ENCODE measurements around the gene C3orf20. TPM values are rescaled to one million over a fixed set of nuclear protein-coding genes. Genes with fewer than 3 reads are reported as not detected.

The C3orf20 gene
- not detected in 2 replicates for total RNA-seq (2014; rRNA removed; shearing (Covaris generic))

DNA sequence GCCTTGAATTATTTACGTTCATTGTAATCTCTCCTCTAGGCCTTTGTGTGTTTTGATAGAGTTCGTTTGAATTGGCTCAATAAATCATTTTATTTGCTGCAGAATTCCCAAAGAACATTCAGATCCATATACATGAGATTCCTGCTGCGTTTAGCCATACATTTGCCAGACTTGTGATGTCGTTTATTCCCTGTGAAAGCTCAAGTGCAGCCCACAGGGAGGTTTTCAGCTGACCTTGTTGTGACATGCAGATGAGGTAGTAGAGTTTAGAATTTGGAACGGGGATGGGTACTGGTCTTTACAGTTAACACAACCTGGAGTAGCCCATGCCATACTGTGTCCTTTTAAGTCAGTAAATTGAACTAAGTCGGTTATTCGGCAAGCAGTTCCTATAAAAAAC is at the start of gene C3orf20:
Gene C3orf20, plus strand, starts transcription at position 301 of the 400 bp plus-strand sequence. CDS start 7,573 bp downstream, outside the sequence.
- no peak for DNase-seq (ENCODE audit: low read depth)

DNA sequence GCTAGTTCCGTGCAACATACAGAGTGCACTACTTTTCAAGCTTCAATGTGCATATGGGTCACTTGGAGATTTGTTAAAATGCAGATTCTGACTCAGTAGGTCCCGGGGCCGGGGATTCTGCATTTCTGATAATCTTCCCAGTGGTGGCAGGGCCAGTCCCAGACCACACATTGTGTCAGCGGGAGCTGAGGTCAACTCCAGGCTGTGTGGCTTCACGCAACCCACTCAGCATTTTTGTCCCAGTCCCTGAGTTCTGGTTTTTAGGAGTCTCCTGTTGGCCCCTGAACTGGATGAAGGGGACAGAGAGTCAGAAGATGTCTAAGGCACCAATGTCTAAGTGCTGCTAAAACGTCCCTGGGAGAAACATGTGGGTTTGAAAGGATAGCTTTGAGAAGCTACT is 49.5 kb upstream of the C3orf20 start:
- DNase-seq (ENCODE audit: low read depth) = no peak

DNA sequence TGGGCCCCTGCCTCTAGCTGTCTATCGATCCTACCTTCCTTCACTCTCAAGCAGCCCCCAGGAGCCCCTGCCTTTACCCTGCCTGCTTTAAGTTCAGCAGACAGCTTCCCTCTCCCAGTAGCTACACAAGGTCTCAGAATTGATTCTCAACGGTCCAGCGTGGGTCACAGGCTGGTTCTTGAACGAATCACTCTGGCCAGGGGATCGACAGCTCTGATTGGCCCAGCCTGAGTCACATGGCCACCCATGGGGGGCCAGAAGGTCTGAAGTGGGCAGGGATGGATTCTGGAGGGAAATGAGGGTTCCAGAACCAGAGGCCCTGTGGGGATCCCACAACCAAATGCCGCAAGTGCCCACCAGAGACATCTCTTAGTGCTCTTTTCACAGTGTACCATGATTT is 47.1 kb upstream of the C3orf20 start:
- DNase-seq (ENCODE audit: low read depth) = no peak

GRCh38 chr3:14628406-14628805 is 46.5 kb upstream of the C3orf20 start:
- no peak for DNase-seq (ENCODE audit: low read depth)

GRCh38 chr3:14630404-14631100 is 44.4 kb upstream of the C3orf20 start:
- no peak for DNase-seq (ENCODE audit: low read depth)

- no peak for DNase-seq (ENCODE audit: low read depth)
Observed at GRCh38 chr3:14631101-14631497, 43.8 kb upstream of the C3orf20 start.

- no peak for DNase-seq (ENCODE audit: low read depth)
Observed at GRCh38 chr3:14631687-14632441, 43.1 kb upstream of the C3orf20 start.

- no peak for DNase-seq (ENCODE audit: low read depth)
Observed at GRCh38 chr3:14632442-14632930, 42.5 kb upstream of the C3orf20 start.

- DNase-seq (ENCODE audit: low read depth) = no peak
Observed at GRCh38 chr3:14633417-14633816, 41.5 kb upstream of the C3orf20 start.

DNA sequence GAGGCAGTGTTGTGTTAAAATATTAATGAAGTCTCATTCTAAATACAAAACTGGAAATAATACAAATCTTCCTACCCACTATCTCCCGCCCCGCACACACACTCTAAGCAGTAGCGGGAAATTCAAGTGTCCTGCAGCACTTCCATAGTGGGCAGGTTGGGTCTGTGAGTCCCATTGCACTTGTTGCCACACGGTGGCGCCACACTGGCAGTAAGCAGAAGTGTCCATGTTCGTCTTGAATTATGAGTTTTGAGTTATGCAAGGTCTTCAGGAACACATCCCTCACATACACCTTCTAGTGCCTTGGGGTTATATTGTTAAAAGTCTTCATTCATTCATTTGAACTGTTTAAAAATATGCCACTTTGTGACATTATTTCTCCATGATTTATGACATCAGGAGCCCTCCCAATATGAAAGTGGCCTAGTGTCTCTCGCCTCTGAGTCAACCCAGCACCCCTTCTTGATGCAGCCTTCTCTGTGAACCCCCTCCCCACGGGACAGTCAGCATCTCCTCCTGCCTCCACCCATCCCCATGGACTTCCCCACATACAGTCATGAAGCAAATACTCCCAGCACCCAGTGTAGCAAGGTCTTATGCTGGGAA is 41.0 kb upstream of the C3orf20 start:
- peak; percentile 60 for DNase-seq (ENCODE audit: low read depth)

- DNase-seq (ENCODE audit: low read depth) = peak; percentile 14
Observed at GRCh38 chr3:14634763-14635400, 40.1 kb upstream of the C3orf20 start.

- no peak for DNase-seq (ENCODE audit: low read depth)
Observed at GRCh38 chr3:14636496-14637087, 38.3 kb upstream of the C3orf20 start.

GRCh38 chr3:14640157-14640562 is 34.8 kb upstream of the C3orf20 start:
- peak; percentile 40 for DNase-seq (ENCODE audit: low read depth)

DNA sequence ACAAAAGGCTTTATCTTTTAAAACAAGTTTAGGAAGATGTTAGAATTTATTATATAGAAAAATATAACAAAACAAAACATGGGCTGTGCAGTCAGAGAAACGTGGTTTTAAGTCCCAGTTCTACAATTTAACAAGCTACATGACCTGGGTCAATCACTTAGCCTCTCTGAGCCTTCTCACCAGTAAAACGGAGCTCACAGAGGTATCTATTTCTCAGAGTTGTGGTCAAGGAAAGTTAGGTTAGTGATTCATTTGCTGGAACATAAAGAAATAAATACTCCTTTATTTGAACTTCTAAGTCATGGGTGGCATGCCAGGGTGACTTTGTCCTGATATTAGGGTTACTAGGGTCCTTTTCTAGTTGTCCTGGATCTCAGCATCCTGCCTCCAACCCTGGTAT is 34.2 kb upstream of the C3orf20 start:
- no peak for DNase-seq (ENCODE audit: low read depth)

DNA sequence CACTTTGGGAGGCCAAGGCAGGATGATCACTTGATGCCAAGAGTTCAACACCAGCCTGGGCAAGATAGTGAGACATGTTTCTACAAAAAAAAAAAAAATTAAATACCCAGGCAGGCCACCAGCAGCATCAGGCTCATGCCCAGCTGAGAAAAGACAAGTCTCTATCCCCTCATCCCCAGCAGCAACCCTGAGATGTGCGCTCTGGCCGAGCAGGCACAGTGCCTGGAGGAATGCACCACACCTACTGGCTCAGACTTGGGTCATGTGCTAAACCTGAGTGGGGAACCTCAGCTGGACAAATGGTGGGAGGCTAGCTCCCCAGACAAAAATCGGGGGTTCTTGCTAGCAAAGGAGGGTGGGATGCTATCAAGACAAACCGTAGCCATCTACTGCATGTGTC is 33.6 kb upstream of the C3orf20 start:
- no peak for DNase-seq (ENCODE audit: low read depth)

GRCh38 chr3:14645453-14645852 is 29.5 kb upstream of the C3orf20 start:
- DNase-seq (ENCODE audit: low read depth) = no peak

DNA sequence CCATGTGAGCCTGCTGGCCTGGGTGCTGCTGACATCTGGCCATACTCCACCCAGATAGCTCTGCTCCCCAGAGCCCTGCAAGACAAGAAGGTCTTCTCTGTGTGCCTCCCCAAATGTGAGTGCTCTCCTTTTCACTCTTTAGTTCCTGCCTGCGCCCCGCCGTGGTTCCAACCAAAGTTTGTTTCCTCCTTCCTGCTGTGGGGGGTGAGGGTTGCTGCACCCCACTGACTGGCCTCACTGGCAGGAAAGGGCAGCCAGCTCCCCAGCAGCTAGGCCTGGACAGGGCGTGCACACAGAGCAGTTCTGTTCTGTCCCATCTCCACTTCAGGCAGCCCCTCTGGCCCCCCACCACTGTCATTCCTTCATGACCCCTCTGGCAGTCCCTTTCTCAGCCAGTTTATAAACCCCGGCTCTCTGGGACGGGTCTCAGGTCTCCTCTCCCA is 28.8 kb upstream of the C3orf20 start:
- DNase-seq (ENCODE audit: low read depth) = no peak

DNA sequence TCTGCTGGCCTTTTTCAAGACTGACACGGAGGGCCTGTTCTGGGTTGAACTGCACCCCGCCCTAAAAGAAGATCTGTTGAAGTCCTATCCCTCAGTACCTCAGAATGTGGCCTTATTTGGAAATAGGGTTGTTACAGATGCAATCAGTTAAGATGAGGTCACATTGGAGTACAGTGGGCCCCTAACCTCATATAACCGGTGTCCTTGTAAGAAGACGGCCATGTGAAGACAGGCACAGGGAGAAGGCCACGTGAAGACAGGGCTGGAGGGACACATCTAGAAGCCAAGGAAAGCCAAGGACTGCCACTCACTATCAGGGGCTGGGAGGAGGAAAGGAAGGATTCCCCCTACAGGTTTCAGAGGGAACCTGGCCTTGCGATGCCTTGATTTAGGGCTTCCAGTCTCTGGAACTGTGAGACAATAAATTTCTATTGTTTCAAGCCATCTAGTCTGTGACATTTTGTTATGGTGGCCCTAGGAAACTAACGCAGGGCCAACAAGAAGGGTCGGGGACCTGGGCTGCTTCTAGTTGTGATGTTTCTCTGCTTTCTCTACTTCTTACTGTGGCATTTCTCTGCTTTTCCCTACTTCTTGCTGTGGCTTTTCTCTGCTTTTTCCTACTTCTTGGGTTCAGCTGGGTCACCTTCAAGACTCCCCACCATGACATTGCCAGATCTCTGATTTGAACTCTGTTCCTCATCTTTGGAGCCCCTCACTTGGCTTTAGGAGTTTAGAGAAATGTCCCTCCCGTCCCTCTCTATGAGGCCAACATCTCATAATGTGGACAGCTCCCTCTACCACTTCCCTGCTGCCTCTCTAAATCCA is 28.1 kb upstream of the C3orf20 start:
- DNase-seq (ENCODE audit: low read depth) = no peak

DNA sequence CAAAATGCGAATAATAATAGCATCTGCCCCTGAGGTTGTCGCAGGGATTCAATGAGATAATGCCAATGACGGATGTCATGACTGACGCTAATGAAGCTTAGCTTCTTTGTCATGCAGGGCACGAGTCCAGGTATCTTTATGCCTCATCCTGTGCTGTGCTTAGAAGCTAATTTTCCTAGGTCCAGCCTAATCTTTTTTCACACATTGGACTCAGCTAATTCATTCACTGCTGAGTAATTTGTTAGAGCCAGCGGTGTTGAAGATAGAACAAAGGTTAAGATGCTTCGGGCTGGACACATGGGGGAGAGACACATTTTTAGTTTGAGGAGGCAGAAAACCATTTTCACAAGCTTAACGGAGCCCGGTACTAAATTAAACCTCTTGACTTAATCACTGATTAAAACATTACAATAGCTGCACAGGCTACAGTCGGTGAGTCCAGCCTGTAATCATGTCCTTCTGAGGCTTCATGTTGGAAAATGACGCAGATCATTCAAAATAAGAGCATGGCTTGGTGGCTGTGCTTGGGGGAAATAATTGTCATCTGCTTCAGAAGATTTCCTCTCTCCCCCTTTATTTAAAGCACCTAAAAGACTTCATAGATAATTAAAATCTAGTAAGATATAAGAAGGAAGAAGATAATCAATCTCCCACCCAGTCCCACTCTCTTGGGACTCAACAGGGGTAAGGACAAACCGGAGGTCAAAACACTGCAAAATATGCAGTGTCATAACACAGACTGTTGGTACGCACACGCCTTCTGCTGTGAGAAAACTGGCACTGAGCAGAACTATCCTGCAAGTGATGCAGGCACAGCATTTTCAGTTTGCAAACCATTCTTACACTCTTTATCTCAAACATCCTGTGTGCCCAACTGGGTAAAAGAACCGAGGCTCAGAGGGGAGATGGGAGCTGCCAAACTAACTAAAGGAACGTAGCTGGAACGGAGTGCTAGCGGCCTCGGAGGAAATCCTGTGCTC is 26.7 kb upstream of the C3orf20 start:
- no peak for DNase-seq (ENCODE audit: low read depth)

DNA sequence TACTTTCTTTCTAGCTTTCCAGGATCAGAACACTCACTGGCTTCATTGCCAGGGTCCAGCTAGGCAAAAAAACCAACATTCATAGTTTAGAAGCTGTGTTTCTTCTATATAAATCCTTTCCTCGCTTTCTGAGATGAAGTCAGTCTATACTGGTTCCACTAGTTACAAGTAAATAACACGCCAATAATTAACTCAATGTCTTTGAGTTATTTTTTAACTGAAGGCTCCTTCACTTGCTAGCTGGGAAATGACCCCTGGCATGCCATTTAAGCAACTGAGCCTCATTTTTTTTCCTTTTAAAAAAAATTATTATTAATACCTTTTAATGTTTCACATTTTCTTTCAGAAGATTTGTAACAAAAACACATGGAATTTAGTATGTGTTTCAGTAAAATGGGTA is 25.5 kb upstream of the C3orf20 start:
- DNase-seq (ENCODE audit: low read depth) = no peak

Measured in Daoy (cell line).